HUES64 (cell line): ENCODE data around the gene ADGRG3.
"Not testable (repeated sequence)": the region's sequence is repeated elsewhere in the genome, so short reads cannot be mapped to it uniquely, and the experiment has no call there.

Experiments
- H3K27ac ChIP-seq: 2 replicates; pipeline ENCODE4 v1.7.0; 2013; ENCODE audit warnings: low read depth, low read length, inconsistent platforms
- H3K27me3 ChIP-seq: 2 replicates; pipeline ENCODE4 v1.6.1; 2013; ENCODE audit warnings: mild to moderate bottlenecking, low read length; ENCODE audit not compliant: insufficient read depth
- H3K36me3 ChIP-seq: 2 replicates; pipeline ENCODE4 v1.6.1; 2013; ENCODE audit warnings: mild to moderate bottlenecking, low read length; ENCODE audit not compliant: insufficient read depth
- H3K4me1 ChIP-seq: 2 replicates; pipeline ENCODE4 v1.6.1; 2013; ENCODE audit warnings: mild to moderate bottlenecking, low read length, moderate library complexity; ENCODE audit not compliant: insufficient read depth
- H3K4me3 ChIP-seq: 2 replicates; pipeline ENCODE4 v1.5.1; 2013; ENCODE audit warnings: mild to moderate bottlenecking, low read length, moderate library complexity
- H3K9ac ChIP-seq: 2 replicates; pipeline ENCODE4 v1.6.1; 2013; ENCODE audit warnings: mild to moderate bottlenecking, low read depth, low read length
- H3K9me3 ChIP-seq: 2 replicates; pipeline ENCODE4 v1.6.1; 2013; ENCODE audit warnings: low read depth, low read length; ENCODE audit not compliant: insufficient read depth
- WGBS: fragments of 150-250, 120-280 bp; methylation state at CpG from one replicate; pipeline ENCODE4 v1.1.7; 2013; ENCODE audit warnings: missing lambda C conversion rate; 5-methylcytosine and 5-hydroxymethylcytosine counted together

ADGRG3 gene

GRCh38 chr16:57668630-57669475 lies 747 bp downstream of the ADGRG3 start:
- no peak overlapping the region for H3K4me3 ChIP-seq
- 93% methylated on average over 20 of the region's 20 CpGs for WGBS
- no peaks in the 10 kb centered on the region for H3K4me1 ChIP-seq
- H3K36me3 ChIP-seq: no peaks in the 10 kb centered on the region
- no peaks in the 10 kb centered on the region for H3K9me3 ChIP-seq
- H3K27ac ChIP-seq: no peak overlapping the region
- H3K9ac ChIP-seq: no peak overlapping the region
- no peaks in the 10 kb centered on the region for H3K27me3 ChIP-seq

- Histone ChIP-seq H3K9me3 (no peaks in the 10 kb centered on the region), H3K36me3 (no peaks in the 10 kb centered on the region), H3K27me3 (no peaks in the 10 kb centered on the region), H3K4me3 (no peak overlapping the region), H3K9ac (no peak overlapping the region), H3K4me1 (no peaks in the 10 kb centered on the region), H3K27ac (no peak overlapping the region)
- 93% methylated on average over 12 of the region's 12 CpGs for WGBS
Measured at GRCh38 chr16:57669476-57670162, 1.5 kb downstream of the ADGRG3 start.

GRCh38 chr16:57670196-57670595 lies 2.1 kb downstream of the ADGRG3 start:
- Histone ChIP-seq H3K27ac (no peak overlapping the region), H3K36me3 (no peaks in the 10 kb centered on the region), H3K4me1 (no peaks in the 10 kb centered on the region), H3K9me3 (no peaks in the 10 kb centered on the region), H3K27me3 (no peaks in the 10 kb centered on the region), H3K4me3 (no peak overlapping the region), H3K9ac (no peak overlapping the region)
- WGBS: 78% methylated on average over 4 of the region's 4 CpGs

GRCh38 chr16:57671451-57671850 lies 3.3 kb downstream of the ADGRG3 start:
- H3K36me3 ChIP-seq, H3K9ac ChIP-seq, H3K27ac ChIP-seq, H3K9me3 ChIP-seq, H3K27me3 ChIP-seq, H3K4me3 ChIP-seq: not testable (repeated sequence)
- 86% methylated on average over 7 of the region's 7 CpGs for WGBS
- H3K4me1 ChIP-seq: peaks cover 11% of the 10 kb centered on the region

GRCh38 chr16:57672416-57672815 lies 4.3 kb downstream of the ADGRG3 start:
- Histone ChIP-seq H3K4me3 (no peak overlapping the region), H3K36me3 (no peaks in the 10 kb centered on the region), H3K4me1 (peaks cover 17% of the 10 kb centered on the region), H3K9me3 (no peaks in the 10 kb centered on the region), H3K27me3 (no peaks in the 10 kb centered on the region), H3K9ac (no peak overlapping the region), H3K27ac (no peak overlapping the region)
- 90% methylated on average over 3 of the region's 3 CpGs for WGBS

GRCh38 chr16:57672824-57673223 lies 4.7 kb downstream of the ADGRG3 start:
- 90% methylated on average over 1 of the region's 2 CpGs for WGBS
- no peak overlapping the region for H3K9ac ChIP-seq
- H3K4me3 ChIP-seq: no peak overlapping the region
- H3K36me3 ChIP-seq: no peaks in the 10 kb centered on the region
- no peaks in the 10 kb centered on the region for H3K9me3 ChIP-seq
- peaks cover 17% of the 10 kb centered on the region for H3K4me1 ChIP-seq
- H3K27ac ChIP-seq: no peak overlapping the region
- H3K27me3 ChIP-seq: no peaks in the 10 kb centered on the region

GRCh38 chr16:57675741-57676551 lies 7.8 kb downstream of the ADGRG3 start:
- Histone ChIP-seq H3K9ac (no peak overlapping the region), H3K27me3 (no peaks in the 10 kb centered on the region), H3K4me3 (peak overlapping the region; percentile 4; the same call in 1 of the 2 replicates), H3K36me3 (no peaks in the 10 kb centered on the region), H3K4me1 (peaks cover 21% of the 10 kb centered on the region), H3K9me3 (no peaks in the 10 kb centered on the region), H3K27ac (peak overlapping the region; percentile 36)
- WGBS: 37% methylated on average over 12 of the region's 12 CpGs

GRCh38 chr16:57676553-57677085 lies 8.5 kb downstream of the ADGRG3 start:
- H3K27me3 ChIP-seq: no peaks in the 10 kb centered on the region
- H3K36me3 ChIP-seq: no peaks in the 10 kb centered on the region
- 0 out of 2 replicates have a peak overlapping the region, but pooled peaks have one; percentile 4 for H3K4me3 ChIP-seq
- no peaks in the 10 kb centered on the region for H3K9me3 ChIP-seq
- no peak overlapping the region for H3K9ac ChIP-seq
- H3K27ac ChIP-seq: peak overlapping the region; percentile 36
- H3K4me1 ChIP-seq: peaks cover 21% of the 10 kb centered on the region
- 88% methylated on average over 3 of the region's 4 CpGs for WGBS

GRCh38 chr16:57677622-57678369 lies 9.7 kb downstream of the ADGRG3 start:
- Histone ChIP-seq H3K4me3 (no peak overlapping the region), H3K27me3 (no peaks in the 10 kb centered on the region), H3K36me3 (no peaks in the 10 kb centered on the region), H3K4me1 (peaks cover 21% of the 10 kb centered on the region), H3K9me3 (no peaks in the 10 kb centered on the region), H3K27ac (no peak overlapping the region), H3K9ac (no peak overlapping the region)
- WGBS: 77% methylated on average over 14 of the region's 14 CpGs

- Histone ChIP-seq H3K27me3 (no peaks in the 10 kb centered on the region), H3K27ac (no peak overlapping the region), H3K4me1 (peaks cover 21% of the 10 kb centered on the region), H3K9ac (no peak overlapping the region), H3K36me3 (no peaks in the 10 kb centered on the region), H3K4me3 (no peak overlapping the region), H3K9me3 (no peaks in the 10 kb centered on the region)
- 94% methylated on average over 12 of the region's 12 CpGs for WGBS
Measured at GRCh38 chr16:57679016-57679415, 10.9 kb downstream of the ADGRG3 start.
